Lower lobe of right lung (tissue), 2 donors: Measurements from ENCODE around the gene KRTAP4-8. TPM values are rescaled to one million over a fixed set of nuclear protein-coding genes. Genes with fewer than 3 reads are reported as not detected.
"Not testable (repeated sequence)": the region's sequence is repeated elsewhere in the genome, so short reads cannot be mapped to it uniquely, and the experiment has no call there.

Source experiments
- ATAC-seq, 2 donors: fragments of 200-7000 bp; cut with Tn5 transposase; one replicate each; pipeline ENCODE4 v1.9.1; 2020 to 2022; ENCODE audit warnings: mild to moderate bottlenecking in 2 of 2, moderate library complexity in 2 of 2
- DNase-seq: peaks from one replicate; pipeline ENCODE4 v3.0.0-alpha.2; 2020
- H3K27ac ChIP-seq: fragments of 200-600 bp; one replicate; pipeline ENCODE4 v1.8.0; 2022
- H3K27me3 ChIP-seq: fragments of 200-600 bp; one replicate; pipeline ENCODE4 v1.8.0; 2022; ENCODE audit warnings: low read depth
- H3K36me3 ChIP-seq: fragments of 200-600 bp; one replicate; pipeline ENCODE4 v1.8.0; 2022; ENCODE audit warnings: mild to moderate bottlenecking
- H3K4me1 ChIP-seq: fragments of 200-600 bp; one replicate; pipeline ENCODE4 v1.8.0; 2022
- H3K4me3 ChIP-seq: fragments of 200-600 bp; one replicate; pipeline ENCODE4 v1.8.0; 2022; ENCODE audit warnings: mild to moderate bottlenecking
- H3K9me3 ChIP-seq: fragments of 200-600 bp; one replicate; pipeline ENCODE4 v1.8.0; 2022
- CTCF ChIP-seq: fragments of 200-600 bp; IDR thresholded peaks from one replicate; pipeline ENCODE4 v1.8.0; 2022; ENCODE audit warnings: antibody characterized with exemption, mild to moderate bottlenecking
- intact Hi-C: fragments of 100-400 bp; cut with DNase I; formaldehyde crosslinking; loops from one replicate; pipeline ENCODE4 v1.11.0; 2022
- total RNA-seq: library from RNA; stranded (reverse); fragmentation: NEBNext Ultra II Directional; extraction: Animal tissue kit (Norgen Biotek cat#: 25700); gene quantifications from one replicate; pipeline ENCODE4 v1.2.1, GENCODE V29; 2021
- donor health status: DM: no; HTN: yes; CAD: no; lungs with severe emphysema.

The KRTAP4-8 gene
- total RNA-seq, 1 donor from 2014 or later, result not detected

GRCh38 chr17:41133880-41134735, 36.2 kb upstream of the KRTAP4-8 start:
- no peaks in the 10 kb centered on the region for H3K27me3 ChIP-seq
- ATAC-seq (no peak), DNase-seq (no peak)
- no peak overlapping the region for H3K4me3 ChIP-seq
- H3K27ac ChIP-seq, result no peak overlapping the region
- intact Hi-C loops, result no loop called here
- no peaks in the 10 kb centered on the region for H3K4me1 ChIP-seq
- H3K9me3 ChIP-seq, result no peaks in the 10 kb centered on the region
- no peaks in the 10 kb centered on the region for H3K36me3 ChIP-seq
- TF ChIP-seq CTCF, result no peak

GRCh38 chr17:41131979-41132378, 34.0 kb upstream of the KRTAP4-8 start:
- intact Hi-C loops, result no loop called here
- DNase-seq, result no peak
- TF ChIP-seq CTCF, result no peak
- Histone ChIP-seq H3K9me3 (no peaks in the 10 kb centered on the region), H3K4me1 (no peaks in the 10 kb centered on the region), H3K27me3 (no peaks in the 10 kb centered on the region), H3K36me3 (no peaks in the 10 kb centered on the region), H3K27ac (no peak overlapping the region), H3K4me3 (no peak overlapping the region)
- no peak for ATAC-seq

GRCh38 chr17:41127371-41127770, 29.4 kb upstream of the KRTAP4-8 start:
- no peak for TF ChIP-seq CTCF
- no peak for ATAC-seq
- H3K4me1 ChIP-seq, result no peaks in the 10 kb centered on the region
- intact Hi-C loops, result no loop called here
- H3K9me3 ChIP-seq, result no peaks in the 10 kb centered on the region
- H3K27ac ChIP-seq, result no peak overlapping the region
- no peak for DNase-seq
- H3K4me3 ChIP-seq, result no peak overlapping the region
- H3K27me3 ChIP-seq, result no peaks in the 10 kb centered on the region
- no peaks in the 10 kb centered on the region for H3K36me3 ChIP-seq

- H3K4me1 ChIP-seq, result no peaks in the 10 kb centered on the region
- DNase-seq (no peak), ATAC-seq (no peak)
- no peak overlapping the region for H3K27ac ChIP-seq
- H3K27me3 ChIP-seq, result no peaks in the 10 kb centered on the region
- no peaks in the 10 kb centered on the region for H3K9me3 ChIP-seq
- intact Hi-C loops, result no loop called here
- H3K4me3 ChIP-seq, result no peak overlapping the region
- H3K36me3 ChIP-seq, result no peaks in the 10 kb centered on the region
- no peak for TF ChIP-seq CTCF
These were observed 28.5 kb upstream of the KRTAP4-8 start for GRCh38 chr17:41126412-41126811.

- H3K4me3 ChIP-seq, result no peak overlapping the region
- ATAC-seq (no peak), DNase-seq (no peak)
- H3K9me3 ChIP-seq, result no peaks in the 10 kb centered on the region
- no peaks in the 10 kb centered on the region for H3K27me3 ChIP-seq
- intact Hi-C loops, result no loop called here
- no peak for TF ChIP-seq CTCF
- no peak overlapping the region for H3K27ac ChIP-seq
- no peaks in the 10 kb centered on the region for H3K4me1 ChIP-seq
- no peaks in the 10 kb centered on the region for H3K36me3 ChIP-seq
These were observed 27.1 kb upstream of the KRTAP4-8 start for GRCh38 chr17:41125064-41125463.

- H3K4me3 ChIP-seq, H3K36me3 ChIP-seq, ATAC-seq, H3K27me3 ChIP-seq, DNase-seq, H3K9me3 ChIP-seq, H3K27ac ChIP-seq, H3K4me1 ChIP-seq, intact Hi-C loops: not testable (repeated sequence)
These were observed 26.0 kb upstream of the KRTAP4-8 start, which contains the start of gene KRTAP4-12 for GRCh38 chr17:41123991-41124371. KRTAP4-12 (minus strand) TSS chr17:41124182; CDS start chr17:41124122, 60 bp downstream.

- ATAC-seq, H3K9me3 ChIP-seq, H3K4me3 ChIP-seq, H3K27me3 ChIP-seq, H3K4me1 ChIP-seq, intact Hi-C loops, H3K36me3 ChIP-seq, DNase-seq, H3K27ac ChIP-seq: not testable (repeated sequence)
These were observed 25.5 kb upstream of the KRTAP4-8 start for GRCh38 chr17:41123292-41123990.
